Dermis blood vessel endothelial cell (primary cell): ENCODE measurements around the gene CSTPP1. TPM values are rescaled to one million over a fixed set of nuclear protein-coding genes. Genes with fewer than 3 reads are reported as not detected.
"Not testable (repeated sequence)": the region's sequence is repeated elsewhere in the genome, so short reads cannot be mapped to it uniquely, and the experiment has no call there.

Experiments
- DNase-seq: peaks from one replicate; pipeline ENCODE4 v3.0.0; 2010
- total RNA-seq: library from RNA; depleted of rRNA; stranded (reverse); fragments of >200 nt; gene quantifications from 2 replicates; pipeline ENCODE4 v1.2.3, GENCODE V29; 2014

The CSTPP1 gene
- total RNA-seq, 1 donor from 2014 or later, result 8.5 TPM

- DNase-seq, result no peak
Measured at GRCh38 chr11:46912526-46913150, 23.9 kb upstream of the CSTPP1 start.

GRCh38 chr11:46913484-46913883 is 23.1 kb upstream of the CSTPP1 start:
- no peak for DNase-seq

- DNase-seq, result no peak
Measured at GRCh38 chr11:46914363-46914762, 22.2 kb upstream of the CSTPP1 start.

GRCh38 chr11:46914910-46915309 is 21.7 kb upstream of the CSTPP1 start:
- DNase-seq, result no peak

GRCh38 chr11:46916286-46917108 is 20.1 kb upstream of the CSTPP1 start:
- peak; percentile 66 for DNase-seq

- DNase-seq, result no peak
Measured at GRCh38 chr11:46917109-46917761, 19.3 kb upstream of the CSTPP1 start.

GRCh38 chr11:46917762-46918082 is 18.8 kb upstream of the CSTPP1 start:
- DNase-seq, result no peak

- DNase-seq, result peak; percentile 36
Measured at GRCh38 chr11:46918083-46918787, 18.3 kb upstream of the CSTPP1 start, which contains the start of gene LRP4. Gene LRP4 (minus strand): TSS chr11:46918550. CDS start chr11:46918379, 171 bp downstream.

- DNase-seq, result no peak
Measured at GRCh38 chr11:46918788-46919513, 17.6 kb upstream of the CSTPP1 start.

- peak; percentile 80 for DNase-seq
Measured at GRCh38 chr11:46920755-46921154, 15.8 kb upstream of the CSTPP1 start.

GRCh38 chr11:46927928-46928327 is 8.6 kb upstream of the CSTPP1 start:
- not testable (repeated sequence) for DNase-seq

- DNase-seq, result not testable (repeated sequence)
Measured at GRCh38 chr11:46928701-46929100, 7.9 kb upstream of the CSTPP1 start.

- DNase-seq, result peak; percentile 39
Measured at GRCh38 chr11:46930089-46930488, 6.5 kb upstream of the CSTPP1 start.

GRCh38 chr11:46942172-46942571 is 5.6 kb downstream of the CSTPP1 start:
- DNase-seq, result no peak

- no peak for DNase-seq
Measured at GRCh38 chr11:46944356-46945075, 8.0 kb downstream of the CSTPP1 start.

GRCh38 chr11:46947399-46948077 is 11.0 kb downstream of the CSTPP1 start:
- DNase-seq, result no peak

- DNase-seq, result peak; percentile 18
Measured at GRCh38 chr11:46948378-46949131, 12.0 kb downstream of the CSTPP1 start.

GRCh38 chr11:46949297-46949696 is 12.7 kb downstream of the CSTPP1 start:
- DNase-seq, result no peak

GRCh38 chr11:46951864-46952263 is 15.3 kb downstream of the CSTPP1 start:
- peak; percentile 8 for DNase-seq

- DNase-seq, result peak; percentile 37
Measured at GRCh38 chr11:46952553-46952952, 16.0 kb downstream of the CSTPP1 start.
